Measurements from ENCODE around the gene CCL5.

Gene CCL5

GRCh38 chr17:35867574-35867973 lies 12.6 kb downstream of the CCL5 start:
- no peak overlapping the region for H3K4me3 ChIP-seq (ENCODE audit: low read depth, low read length)
- DNase-seq (ENCODE audit: low read depth) = no peak
- no peak for TF ChIP-seq CTCF (conservative IDR thresholded peaks at IDR 0.05; ENCODE audit: low read depth, low read length)

- no peak for TF ChIP-seq CTCF (conservative IDR thresholded peaks at IDR 0.05; ENCODE audit: low read depth, low read length)
- H3K4me3 ChIP-seq (ENCODE audit: low read depth, low read length) = no peak overlapping the region
- DNase-seq (ENCODE audit: low read depth) = peak; percentile 45
Measured at GRCh38 chr17:35866341-35866950, 13.7 kb downstream of the CCL5 start.

- peak; percentile 61 for DNase-seq (ENCODE audit: low read depth)
- no peak for TF ChIP-seq CTCF (conservative IDR thresholded peaks at IDR 0.05; ENCODE audit: low read depth, low read length)
- no peak overlapping the region for H3K4me3 ChIP-seq (ENCODE audit: low read depth, low read length)
Measured at GRCh38 chr17:35865412-35866340, 14.5 kb downstream of the CCL5 start.

- no peak for TF ChIP-seq CTCF (conservative IDR thresholded peaks at IDR 0.05; ENCODE audit: low read depth, low read length)
- no peak for DNase-seq (ENCODE audit: low read depth)
- no peak overlapping the region for H3K4me3 ChIP-seq (ENCODE audit: low read depth, low read length)
Measured at GRCh38 chr17:35864853-35865252, 15.3 kb downstream of the CCL5 start.

GRCh38 chr17:35856603-35857002 lies 23.6 kb downstream of the CCL5 start:
- no peak for DNase-seq (ENCODE audit: low read depth)
- TF ChIP-seq CTCF (conservative IDR thresholded peaks at IDR 0.05; ENCODE audit: low read depth, low read length) = no peak

GRCh38 chr17:35855965-35856364 lies 24.2 kb downstream of the CCL5 start:
- TF ChIP-seq CTCF (conservative IDR thresholded peaks at IDR 0.05; ENCODE audit: low read depth, low read length) = no peak
- no peak overlapping the region for H3K4me3 ChIP-seq (ENCODE audit: low read depth, low read length)

More at GRCh38 chr17:35856603-35857002, 23.6 kb downstream of the CCL5 start:
- no peak overlapping the region for H3K4me3 ChIP-seq (ENCODE audit: low read depth, low read length)

More at GRCh38 chr17:35855965-35856364, 24.2 kb downstream of the CCL5 start:
- no peak for DNase-seq (ENCODE audit: low read depth)

Measured in choroid plexus epithelial cell (primary cell).